T-helper 2 cell treated with Interferon-gamma antibody and Interleukin-4, amounts not matched to agents 5 μg/mL and 100 μg/mL, for 36 hours (primary cell): ENCODE data around the gene MGAT1.
A peak's percentile ranks its signal among the peaks of the same experiment; 100 is the strongest.

Experiments used
- DNase-seq: peaks from one replicate; pipeline ENCODE4 v3.0.0; 2021; ENCODE audit warnings: low spot score
- H3K27ac Mint-ChIP-seq: one replicate; pipeline ENCODE4 v1.8.0; 2021; ENCODE audit warnings: mild to moderate bottlenecking, mixed read lengths
- H3K27me3 Mint-ChIP-seq: one replicate; pipeline ENCODE4 v1.8.0; 2021; ENCODE audit warnings: low read depth, mixed read lengths
- H3K36me3 Mint-ChIP-seq: one replicate; pipeline ENCODE4 v1.8.0; 2021; ENCODE audit warnings: low read depth, mixed read lengths
- H3K4me1 Mint-ChIP-seq: one replicate; pipeline ENCODE4 v1.8.0; 2021; ENCODE audit warnings: low read depth, mixed read lengths
- H3K4me3 Mint-ChIP-seq: one replicate; pipeline ENCODE4 v1.8.0; 2022; ENCODE audit warnings: mild to moderate bottlenecking, moderate library complexity, mixed read lengths
- H3K9me3 Mint-ChIP-seq: one replicate; pipeline ENCODE4 v1.8.0; 2021; ENCODE audit warnings: mixed read lengths

Gene MGAT1

GRCh38 chr5:180806351-180807011 is 3.9 kb upstream of the MGAT1 start:
- Mint-ChIP-seq H3K36me3 (peaks cover 57% of the 10 kb centered on the region), H3K4me3 (peak overlapping the region; percentile 78), H3K9me3 (no peaks in the 10 kb centered on the region), H3K27ac (peak overlapping the region; percentile 99), H3K27me3 (no peaks in the 10 kb centered on the region), H3K4me1 (peaks cover 52% of the 10 kb centered on the region)
- no peak for DNase-seq

- Mint-ChIP-seq H3K27ac (peak overlapping the region; percentile 99), H3K27me3 (no peaks in the 10 kb centered on the region), H3K36me3 (peaks cover 76% of the 10 kb centered on the region), H3K4me3 (peak overlapping the region; percentile 78), H3K9me3 (no peaks in the 10 kb centered on the region), H3K4me1 (peaks cover 68% of the 10 kb centered on the region)
- DNase-seq, result peak; percentile 25
Measured at GRCh38 chr5:180804129-180804618, 1.6 kb upstream of the MGAT1 start.

GRCh38 chr5:180803181-180804128 is 849 bp upstream of the MGAT1 start:
- H3K27ac Mint-ChIP-seq, result peak overlapping the region; percentile 99
- DNase-seq, result peak; percentile 90
- H3K27me3 Mint-ChIP-seq, result no peaks in the 10 kb centered on the region
- H3K9me3 Mint-ChIP-seq, result no peaks in the 10 kb centered on the region
- H3K4me1 Mint-ChIP-seq, result peaks cover 69% of the 10 kb centered on the region
- peaks cover 77% of the 10 kb centered on the region for H3K36me3 Mint-ChIP-seq
- H3K4me3 Mint-ChIP-seq, result peak overlapping the region; percentile 78

- Mint-ChIP-seq H3K27ac (peak overlapping the region; percentile 84), H3K4me1 (peaks cover 65% of the 10 kb centered on the region), H3K9me3 (no peaks in the 10 kb centered on the region), H3K27me3 (no peaks in the 10 kb centered on the region), H3K4me3 (peak overlapping the region; percentile 93), H3K36me3 (peaks cover 70% of the 10 kb centered on the region)
- no peak for DNase-seq
Measured at GRCh38 chr5:180801596-180802324, 846 bp downstream of the MGAT1 start.

GRCh38 chr5:180799902-180800801 is 2.5 kb downstream of the MGAT1 start:
- peak overlapping the region; percentile 93 for H3K4me3 Mint-ChIP-seq
- H3K4me1 Mint-ChIP-seq, result peaks cover 60% of the 10 kb centered on the region
- no peaks in the 10 kb centered on the region for H3K9me3 Mint-ChIP-seq
- no peaks in the 10 kb centered on the region for H3K27me3 Mint-ChIP-seq
- H3K27ac Mint-ChIP-seq, result peak overlapping the region; percentile 73
- H3K36me3 Mint-ChIP-seq, result peaks cover 70% of the 10 kb centered on the region
- no peak for DNase-seq

- H3K36me3 Mint-ChIP-seq, result peaks cover 70% of the 10 kb centered on the region
- no peak for DNase-seq
- H3K27ac Mint-ChIP-seq, result peak overlapping the region; percentile 58
- no peaks in the 10 kb centered on the region for H3K27me3 Mint-ChIP-seq
- H3K4me3 Mint-ChIP-seq, result peak overlapping the region; percentile 93
- H3K4me1 Mint-ChIP-seq, result peaks cover 54% of the 10 kb centered on the region
- no peaks in the 10 kb centered on the region for H3K9me3 Mint-ChIP-seq
Measured at GRCh38 chr5:180799194-180799593, 3.4 kb downstream of the MGAT1 start.

- Mint-ChIP-seq H3K27ac (peak overlapping the region; percentile 10), H3K4me3 (peak overlapping the region; percentile 5), H3K27me3 (no peaks in the 10 kb centered on the region), H3K36me3 (peaks cover 70% of the 10 kb centered on the region), H3K4me1 (peaks cover 57% of the 10 kb centered on the region), H3K9me3 (no peaks in the 10 kb centered on the region)
- no peak for DNase-seq
Measured at GRCh38 chr5:180798193-180798592, 4.4 kb downstream of the MGAT1 start.

- Mint-ChIP-seq H3K4me3 (peak overlapping the region; percentile 5), H3K27ac (no peak overlapping the region), H3K36me3 (peaks cover 74% of the 10 kb centered on the region)
Measured at GRCh38 chr5:180797256-180798192, 5.1 kb downstream of the MGAT1 start.

GRCh38 chr5:180795771-180796313 is 6.8 kb downstream of the MGAT1 start:
- H3K4me3 Mint-ChIP-seq, result peak overlapping the region; percentile 22
- no peak for DNase-seq
- no peaks in the 10 kb centered on the region for H3K27me3 Mint-ChIP-seq
- peaks cover 67% of the 10 kb centered on the region for H3K36me3 Mint-ChIP-seq
- no peaks in the 10 kb centered on the region for H3K9me3 Mint-ChIP-seq
- H3K27ac Mint-ChIP-seq, result peak overlapping the region; percentile 52
- H3K4me1 Mint-ChIP-seq, result peaks cover 46% of the 10 kb centered on the region

More at GRCh38 chr5:180797256-180798192, 5.1 kb downstream of the MGAT1 start:
- no peak for DNase-seq
- H3K27me3 Mint-ChIP-seq, result no peaks in the 10 kb centered on the region
- peaks cover 57% of the 10 kb centered on the region for H3K4me1 Mint-ChIP-seq
- no peaks in the 10 kb centered on the region for H3K9me3 Mint-ChIP-seq

- H3K9me3 Mint-ChIP-seq, result no peaks in the 10 kb centered on the region
- H3K27me3 Mint-ChIP-seq, result no peaks in the 10 kb centered on the region
- DNase-seq, result no peak
- H3K4me3 Mint-ChIP-seq, result no peak overlapping the region
- no peak overlapping the region for H3K27ac Mint-ChIP-seq
- H3K4me1 Mint-ChIP-seq, result peaks cover 19% of the 10 kb centered on the region
- peaks cover 56% of the 10 kb centered on the region for H3K36me3 Mint-ChIP-seq
Measured at GRCh38 chr5:180792965-180793287, 9.7 kb downstream of the MGAT1 start.

- peaks cover 55% of the 10 kb centered on the region for H3K36me3 Mint-ChIP-seq
- no peak overlapping the region for H3K27ac Mint-ChIP-seq
Measured at GRCh38 chr5:180792287-180792964, 10.2 kb downstream of the MGAT1 start.

More at GRCh38 chr5:180792287-180792964, 10.2 kb downstream of the MGAT1 start:
- DNase-seq, result no peak
- Mint-ChIP-seq H3K4me1 (peaks cover 14% of the 10 kb centered on the region), H3K27me3 (no peaks in the 10 kb centered on the region), H3K4me3 (no peak overlapping the region), H3K9me3 (no peaks in the 10 kb centered on the region)
